ENCODE measurements around the gene AQP2. TPM values are rescaled to one million over a fixed set of nuclear protein-coding genes. Genes with fewer than 3 reads are reported as not detected.

AQP2 gene
- polyA plus RNA-seq, 3 donors, result 0.06 TPM; not detected in 2

DNA sequence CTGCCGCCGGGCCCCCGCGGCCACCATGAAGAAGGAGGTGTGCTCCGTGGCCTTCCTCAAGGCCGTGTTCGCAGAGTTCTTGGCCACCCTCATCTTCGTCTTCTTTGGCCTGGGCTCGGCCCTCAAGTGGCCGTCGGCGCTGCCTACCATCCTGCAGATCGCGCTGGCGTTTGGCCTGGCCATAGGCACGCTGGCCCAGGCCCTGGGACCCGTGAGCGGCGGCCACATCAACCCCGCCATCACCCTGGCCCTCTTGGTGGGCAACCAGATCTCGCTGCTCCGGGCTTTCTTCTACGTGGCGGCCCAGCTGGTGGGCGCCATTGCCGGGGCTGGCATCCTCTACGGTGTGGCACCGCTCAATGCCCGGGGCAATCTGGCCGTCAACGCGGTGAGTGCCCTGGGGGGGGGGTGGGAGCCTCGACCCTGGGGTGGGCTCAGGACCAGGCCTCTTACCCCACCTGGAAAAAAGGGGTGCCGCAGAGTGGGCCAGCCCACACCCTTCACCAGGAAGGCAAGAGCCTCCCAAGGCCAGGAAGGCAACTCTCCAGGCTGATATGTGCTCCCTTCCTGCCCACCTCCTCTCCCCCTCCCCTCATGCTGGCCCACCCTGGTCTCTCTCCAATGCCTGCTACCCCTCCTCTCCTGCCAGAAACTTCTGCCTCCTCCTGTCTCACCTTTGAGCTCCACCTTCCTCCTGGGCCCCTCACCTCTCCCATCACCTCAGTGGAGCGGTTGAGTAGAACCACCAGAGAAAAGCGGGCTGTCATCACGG is 11.6 kb downstream of the AQP2 start:
- no peak overlapping the region for H3K27ac ChIP-seq (ENCODE audit: low read depth, low read length)
- WGBS, 3 donors, result 54 to 71% (median 69%) methylated on average over 33 to 37 of the region's 37 CpGs

DNA sequence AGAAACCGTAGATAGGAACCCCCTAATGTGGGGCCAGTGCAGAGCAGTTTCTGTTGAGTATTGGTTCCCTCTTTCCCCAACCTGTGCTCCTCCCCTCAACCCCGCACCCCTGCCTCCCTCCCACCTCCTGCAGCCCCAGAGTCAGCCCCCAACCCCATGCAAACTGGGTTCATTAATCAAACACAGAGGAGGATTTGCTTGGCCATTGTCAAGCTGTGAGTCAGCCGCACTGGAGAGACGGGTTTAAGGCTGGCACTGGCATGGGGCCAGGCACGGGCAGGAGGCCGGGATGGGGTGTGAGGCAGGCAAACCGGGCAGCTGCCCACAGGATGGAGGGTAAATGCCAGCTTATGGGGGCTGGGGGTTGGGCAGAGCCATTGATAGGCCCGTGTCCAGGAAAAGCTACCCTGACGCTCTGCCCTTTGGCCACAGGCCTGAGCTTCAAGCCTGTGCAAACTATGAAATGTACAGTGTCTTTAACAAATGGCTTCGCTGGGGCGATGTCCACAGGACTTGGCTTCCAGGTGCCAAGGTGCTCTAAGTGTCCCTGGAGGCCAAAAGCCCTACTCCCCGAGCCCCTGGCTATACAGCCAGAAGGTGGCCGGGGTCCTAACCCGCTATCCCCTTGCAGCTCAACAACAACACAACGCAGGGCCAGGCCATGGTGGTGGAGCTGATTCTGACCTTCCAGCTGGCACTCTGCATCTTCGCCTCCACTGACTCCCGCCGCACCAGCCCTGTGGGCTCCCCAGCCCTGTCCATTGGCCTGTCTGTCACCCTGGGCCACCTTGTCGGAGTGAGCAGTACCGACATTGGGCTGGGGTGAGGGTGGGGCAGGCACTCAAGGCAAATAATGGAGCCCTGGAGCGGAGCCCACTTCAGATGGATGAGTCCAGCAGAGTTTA is 12.6 kb downstream of the AQP2 start:
- H3K27ac ChIP-seq (ENCODE audit: low read depth, low read length), result no peak overlapping the region

GRCh38 chr12:49963976-49964815 is 13.7 kb downstream of the AQP2 start:
- 83 to 87% (median 84%) methylated on average over 17 of the region's 17 CpGs for WGBS, 3 donors
- no peak overlapping the region for H3K27ac ChIP-seq (ENCODE audit: low read depth, low read length)

More for the DNA sequence above, 12.6 kb downstream of the AQP2 start:
- 56 to 82% (median 78%) methylated on average over 21 of the region's 21 CpGs for WGBS, 3 donors

DNA sequence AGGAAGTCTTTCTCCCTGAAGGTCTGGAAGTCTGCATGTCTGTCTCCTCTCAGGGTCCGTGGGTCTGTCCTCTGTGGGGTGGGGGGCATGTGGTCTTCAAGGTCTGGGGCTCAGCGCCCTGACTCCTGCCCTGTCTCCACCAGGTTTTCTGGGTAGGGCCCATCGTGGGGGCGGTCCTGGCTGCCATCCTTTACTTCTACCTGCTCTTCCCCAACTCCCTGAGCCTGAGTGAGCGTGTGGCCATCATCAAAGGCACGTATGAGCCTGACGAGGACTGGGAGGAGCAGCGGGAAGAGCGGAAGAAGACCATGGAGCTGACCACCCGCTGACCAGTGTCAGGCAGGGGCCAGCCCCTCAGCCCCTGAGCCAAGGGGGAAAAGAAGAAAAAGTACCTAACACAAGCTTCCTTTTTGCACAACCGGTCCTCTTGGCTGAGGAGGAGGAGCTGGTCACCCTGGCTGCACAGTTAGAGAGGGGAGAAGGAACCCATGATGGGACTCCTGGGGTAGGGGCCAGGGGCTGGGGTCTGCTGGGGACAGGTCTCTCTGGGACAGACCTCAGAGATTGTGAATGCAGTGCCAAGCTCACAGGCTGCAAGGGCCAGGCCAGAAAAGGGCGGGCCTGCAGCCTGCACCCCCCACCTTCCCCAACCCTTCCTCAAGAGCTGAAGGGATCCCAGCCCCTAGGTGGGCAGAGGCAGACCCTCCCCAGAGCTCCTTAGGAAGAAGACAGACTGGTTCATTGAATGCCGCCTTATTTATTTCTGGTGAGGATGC is 14.5 kb downstream of the AQP2 start:
- WGBS, 3 donors, result 68 to 78% (median 68%) methylated on average over 13 of the region's 13 CpGs
- no peak overlapping the region for H3K27ac ChIP-seq (ENCODE audit: low read depth, low read length)

- no peak overlapping the region for H3K27ac ChIP-seq (ENCODE audit: low read depth, low read length)
- WGBS, 3 donors, result 72 to 78% (median 73%) methylated on average over 6 of the region's 6 CpGs
These were observed 15.3 kb downstream of the AQP2 start for GRCh38 chr12:49965836-49966235.

- 37 to 42% (median 38%) methylated on average over 16 of the region's 16 CpGs for WGBS, 3 donors
- no peak overlapping the region for H3K27ac ChIP-seq (ENCODE audit: low read depth, low read length)
These were observed 16.0 kb downstream of the AQP2 start for GRCh38 chr12:49966511-49967041.

DNA sequence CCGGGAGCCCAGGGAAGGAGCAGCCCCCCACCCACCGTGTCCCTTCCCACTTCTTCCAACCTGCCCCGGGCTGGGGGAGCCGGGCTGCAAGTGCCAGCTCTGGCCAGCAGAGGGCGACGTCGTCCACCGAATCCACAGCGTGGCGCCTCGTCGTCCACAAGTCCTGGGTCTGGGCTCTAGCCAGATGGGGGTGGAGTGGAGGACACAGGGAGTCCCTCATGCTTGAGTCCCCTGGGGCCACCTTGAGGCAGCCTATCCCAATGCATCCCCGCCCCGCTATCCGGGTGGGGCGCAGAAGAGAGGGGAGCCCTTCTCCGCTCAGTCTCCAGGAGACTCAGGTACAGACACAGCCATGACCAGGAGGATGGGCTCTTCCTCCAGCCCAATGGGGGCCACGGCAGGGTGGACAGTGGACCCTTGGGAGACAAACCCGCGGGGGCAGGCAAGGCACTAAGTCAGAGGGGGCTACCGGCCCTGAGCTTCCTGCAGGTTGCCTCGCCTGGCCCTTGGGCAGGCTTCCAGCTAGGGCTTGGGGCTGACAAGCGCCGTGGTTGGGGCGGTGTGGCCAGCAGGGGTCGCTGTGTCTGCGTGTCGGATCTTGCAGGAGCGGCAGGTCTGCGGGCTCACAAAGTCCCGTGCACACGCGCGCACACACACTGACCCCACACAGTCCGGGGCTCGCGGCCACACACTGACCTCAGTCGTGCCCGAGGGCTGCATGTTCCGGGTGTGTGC is 16.7 kb downstream of the AQP2 start:
- WGBS, 3 donors, result 1 to 3% (median 2%) methylated on average over 37 to 40 of the region's 40 CpGs
- H3K27ac ChIP-seq (ENCODE audit: low read depth, low read length), result no peak overlapping the region

GRCh38 chr12:49967777-49968250 is 17.3 kb downstream of the AQP2 start:
- H3K27ac ChIP-seq (ENCODE audit: low read depth, low read length), result no peak overlapping the region
- WGBS, 3 donors, result 35 to 39% (median 35%) methylated on average over 15 of the region's 15 CpGs

- no peak overlapping the region for H3K27ac ChIP-seq (ENCODE audit: low read depth, low read length)
- WGBS, 3 donors, result 84 to 90% (median 90%) methylated on average over 6 of the region's 6 CpGs
These were observed 17.9 kb downstream of the AQP2 start for GRCh38 chr12:49968471-49968870.

DNA sequence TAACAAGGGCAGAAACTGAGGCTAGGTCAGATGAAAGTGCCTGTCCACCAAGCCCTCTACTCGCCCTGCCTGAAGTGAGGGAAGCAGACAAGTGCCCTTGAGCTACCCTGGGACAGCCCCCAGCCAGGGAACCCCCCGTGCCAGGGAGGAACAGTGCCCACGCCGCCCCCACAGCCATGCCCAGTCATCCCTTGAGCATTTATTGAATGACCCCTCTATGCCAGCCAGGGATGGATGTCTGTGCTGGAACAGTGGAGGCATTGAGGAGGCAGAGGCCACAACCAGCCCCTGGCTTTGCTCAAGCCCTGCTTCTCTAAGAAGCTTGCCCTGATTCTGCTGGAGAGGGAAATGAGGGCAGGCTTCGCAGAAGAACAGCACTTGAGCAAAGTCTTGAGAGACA is 18.5 kb downstream of the AQP2 start:
- WGBS, 3 donors, result 80 to 86% (median 85%) methylated on average over 5 of the region's 5 CpGs
- H3K27ac ChIP-seq (ENCODE audit: low read depth, low read length), result no peak overlapping the region

DNA sequence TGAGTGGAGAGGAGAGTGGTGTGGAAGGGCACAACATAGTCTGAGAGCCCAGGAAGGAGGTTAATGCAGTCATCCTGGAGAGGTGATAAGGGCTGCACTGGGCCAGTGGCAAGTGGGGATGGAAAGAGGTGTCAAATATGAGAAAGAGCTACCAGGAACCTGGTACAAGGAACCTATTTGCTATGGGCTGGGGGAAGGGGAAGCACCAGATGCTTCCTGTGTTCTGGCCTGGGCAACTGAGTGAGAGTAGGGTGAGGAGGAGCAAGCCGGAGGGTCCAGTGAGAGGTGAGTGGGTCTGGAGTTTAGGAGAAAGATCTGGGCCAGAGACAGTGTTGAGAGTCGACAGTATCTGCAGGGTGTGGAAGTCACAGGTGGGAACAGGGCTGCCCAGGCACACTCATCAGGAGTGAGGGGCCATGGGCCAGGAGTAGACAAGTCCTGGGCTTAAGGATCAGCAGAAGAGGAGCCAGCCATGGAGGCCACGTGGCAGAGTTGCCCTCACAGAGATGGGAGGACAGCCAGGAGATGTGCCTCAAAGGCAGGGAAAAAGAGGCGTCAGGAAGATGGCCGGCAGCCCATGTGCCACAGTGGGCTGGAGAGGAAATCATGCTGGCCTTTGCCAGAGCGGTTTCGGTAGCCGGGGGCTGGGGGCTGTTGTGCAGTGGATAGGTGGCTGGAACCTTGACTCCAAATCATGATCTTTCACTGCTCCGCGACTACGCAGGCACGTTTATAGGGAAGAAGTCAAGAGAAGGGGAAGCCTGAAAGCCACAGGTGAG is 19.3 kb downstream of the AQP2 start:
- 70 to 85% (median 75%) methylated on average over 12 of the region's 12 CpGs for WGBS, 3 donors
- no peak overlapping the region for H3K27ac ChIP-seq (ENCODE audit: low read depth, low read length)

- WGBS, 3 donors, result 56 to 75% (median 71%) methylated on average over 10 of the region's 10 CpGs
- H3K27ac ChIP-seq (ENCODE audit: low read depth, low read length), result no peak overlapping the region
These were observed 20.1 kb downstream of the AQP2 start for GRCh38 chr12:49970658-49971057.

GRCh38 chr12:49971141-49971540 is 20.6 kb downstream of the AQP2 start:
- H3K27ac ChIP-seq (ENCODE audit: low read depth, low read length), result no peak overlapping the region

DNA sequence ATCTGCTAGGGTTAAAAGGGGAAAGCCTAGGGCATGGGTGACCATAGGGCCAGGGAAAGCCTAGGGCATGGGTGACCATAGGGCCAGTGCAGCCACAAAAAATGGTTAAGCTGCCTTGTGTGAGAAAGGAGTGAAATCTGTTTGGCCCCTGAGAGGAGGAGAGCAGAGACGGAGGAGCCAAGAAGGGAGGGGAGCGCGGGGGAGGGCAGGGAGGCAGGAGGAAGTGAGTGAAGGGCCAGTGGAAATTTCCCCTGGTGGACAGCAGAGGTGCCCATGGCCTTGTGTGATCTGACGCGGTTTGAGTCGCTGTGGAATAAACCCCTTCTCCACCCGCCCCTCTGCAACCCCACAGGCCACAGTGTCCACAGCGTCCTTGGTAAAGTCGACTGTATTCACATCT is 21.6 kb downstream of the AQP2 start:
- H3K27ac ChIP-seq (ENCODE audit: low read depth, low read length), result no peak overlapping the region
- 70 to 76% (median 74%) methylated on average over 9 of the region's 9 CpGs for WGBS, 3 donors

More at GRCh38 chr12:49971141-49971540, 20.6 kb downstream of the AQP2 start:
- WGBS, 3 donors, result 78 to 89% (median 81%) methylated on average over 6 of the region's 6 CpGs

GRCh38 chr12:49972641-49973360 is 22.3 kb downstream of the AQP2 start, which contains the start of gene AQP6:
Gene AQP6, plus strand, starts transcription at chr12:49972947. Its CDS starts 227 bp downstream, at chr12:49973174.
- no peak within 1 kb of the TSS for H3K27ac ChIP-seq (ENCODE audit: low read depth, low read length)
- 81 to 83% (median 82%) methylated on average over 15 to 18 of the region's 18 CpGs for WGBS, 3 donors
